ENCODE measurements around the gene SPAG8. TPM values are rescaled to one million over a fixed set of nuclear protein-coding genes. Genes with fewer than 3 reads are reported as not detected.

Gene SPAG8
- total RNA-seq, 1 experiment from 2014 or later: 1.0 TPM

DNA sequence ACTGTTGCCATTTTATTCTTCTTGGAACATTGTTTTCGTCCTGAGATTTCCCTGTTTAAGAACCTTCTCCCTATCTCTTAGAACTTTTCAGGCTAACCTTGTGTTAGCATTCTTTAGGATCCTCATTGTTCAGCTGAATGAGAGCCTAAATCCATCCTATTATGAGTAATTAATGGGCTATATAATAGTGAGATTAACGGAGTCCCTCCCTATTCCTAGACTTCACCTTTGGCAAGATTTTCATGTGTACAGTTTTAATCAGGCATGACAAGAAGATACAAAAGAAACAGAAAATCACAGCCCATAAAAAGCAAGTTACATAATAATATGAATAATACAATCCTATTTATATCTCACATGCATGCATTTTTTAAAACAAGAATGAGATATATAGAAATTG is 48.9 kb downstream of the SPAG8 start:
- Histone ChIP-seq H3F3A (ENCODE audit: insufficient read depth, low read depth) (peaks cover 7% of the 10 kb centered on the region; the same call in 1 of the 2 replicates), H3K4me2 (no peak overlapping the region), H3K27ac (no peak overlapping the region), H3K36me3 (ENCODE audit: low read depth) (no peaks in the 10 kb centered on the region), H3K9me3 (ENCODE audit: insufficient read depth, low read depth) (no peaks in the 10 kb centered on the region), H3K79me2 (ENCODE audit: low read depth) (peaks cover 33% of the 10 kb centered on the region), H3K4me1 (replicated peaks; ENCODE audit: insufficient read depth) (peaks cover 11% of the 10 kb centered on the region), H3K4me3 (no peak overlapping the region), H3K27me3 (ENCODE audit: insufficient read depth, low read depth) (no peaks in the 10 kb centered on the region), H3K9me2 (ENCODE audit: insufficient read depth) (no peaks in the 10 kb centered on the region), H2AFZ (no peak overlapping the region), H4K20me1 (ENCODE audit: insufficient read depth) (no peaks in the 10 kb centered on the region)
- no peak for DNase-seq
- no TSS peak for BruUV-seq (replicated peaks)
- TF ChIP-seq CTCF (conservative IDR thresholded peaks at IDR 0.05) (no peak), EZH2 (IDR thresholded peaks at IDR 0.05; ENCODE audit: low read depth) (no peak)
- intact Hi-C loops (cut with micrococcal nuclease; ENCODE audit: unreplicated experiment): no loop called here
- POLR2A ChIA-PET (ENCODE audit: unreplicated experiment): no interaction called here
- CTCF ChIA-PET: no interaction called here

GRCh38 chr9:35760651-35761050 is 51.4 kb downstream of the SPAG8 start:
- ChIA-PET POLR2A (ENCODE audit: unreplicated experiment) (interaction anchor here (0.6 kb wide), 1 partner anchor 12 kb away, joined by 7 read pairs; no protein-coding TSS in a partner anchor), CTCF (no interaction called here)
- no peak for TF ChIP-seq CTCF (conservative IDR thresholded peaks at IDR 0.05)
- TF ChIP-seq EZH2 (IDR thresholded peaks at IDR 0.05; ENCODE audit: low read depth): no peak
- Histone ChIP-seq H3K9me2 (ENCODE audit: insufficient read depth) (no peaks in the 10 kb centered on the region), H4K20me1 (ENCODE audit: insufficient read depth) (no peaks in the 10 kb centered on the region), H2AFZ (no peak overlapping the region), H3K4me1 (replicated peaks; ENCODE audit: insufficient read depth) (peaks cover 17% of the 10 kb centered on the region), H3K27ac (no peak overlapping the region), H3K4me2 (no peak overlapping the region), H3K9me3 (ENCODE audit: insufficient read depth, low read depth) (no peaks in the 10 kb centered on the region), H3F3A (ENCODE audit: insufficient read depth, low read depth) (peaks cover 26% of the 10 kb centered on the region), H3K27me3 (ENCODE audit: insufficient read depth, low read depth) (no peaks in the 10 kb centered on the region), H3K36me3 (ENCODE audit: low read depth) (no peaks in the 10 kb centered on the region), H3K4me3 (no peak overlapping the region), H3K79me2 (ENCODE audit: low read depth) (peaks cover 38% of the 10 kb centered on the region)
- BruUV-seq (replicated peaks): no TSS peak
- intact Hi-C loops (cut with micrococcal nuclease; ENCODE audit: unreplicated experiment): no loop called here
- DNase-seq: peak in 1 of 2 experiments; percentile 40

DNA sequence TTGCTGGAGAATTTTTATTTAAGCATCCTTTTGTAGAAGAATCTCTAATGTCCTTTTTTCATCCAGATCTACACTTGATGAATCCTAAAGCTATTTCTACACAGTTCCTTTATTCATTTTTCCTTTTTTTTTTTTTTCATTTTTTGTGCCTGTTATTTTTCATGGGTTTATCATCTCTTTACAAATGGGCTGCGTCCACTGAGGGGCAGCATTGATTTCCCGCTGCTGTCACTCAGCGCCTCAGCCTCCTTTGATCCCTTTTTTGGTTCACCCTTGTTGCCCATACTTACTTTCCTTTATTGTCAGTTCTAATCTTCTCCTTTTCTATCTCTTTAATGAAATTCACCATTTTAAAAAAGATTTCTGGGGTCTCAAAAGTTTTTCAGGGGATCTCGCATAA is 52.3 kb downstream of the SPAG8 start:
- Histone ChIP-seq H3K27me3 (ENCODE audit: insufficient read depth, low read depth) (no peaks in the 10 kb centered on the region), H2AFZ (no peak overlapping the region), H3K4me2 (no peak overlapping the region), H3K27ac (no peak overlapping the region), H3F3A (ENCODE audit: insufficient read depth, low read depth) (peaks cover 29% of the 10 kb centered on the region), H4K20me1 (ENCODE audit: insufficient read depth) (no peaks in the 10 kb centered on the region), H3K79me2 (ENCODE audit: low read depth) (peaks cover 38% of the 10 kb centered on the region), H3K9me3 (ENCODE audit: insufficient read depth, low read depth) (no peaks in the 10 kb centered on the region), H3K4me1 (replicated peaks; ENCODE audit: insufficient read depth) (peaks cover 17% of the 10 kb centered on the region), H3K36me3 (ENCODE audit: low read depth) (no peaks in the 10 kb centered on the region), H3K4me3 (no peak overlapping the region), H3K9me2 (ENCODE audit: insufficient read depth) (no peaks in the 10 kb centered on the region)
- DNase-seq: no peak
- no TSS peak for BruUV-seq (replicated peaks)
- ChIA-PET POLR2A (ENCODE audit: unreplicated experiment) (no interaction called here), CTCF (no interaction called here)
- intact Hi-C loops (cut with micrococcal nuclease; ENCODE audit: unreplicated experiment): no loop called here
- no peak for TF ChIP-seq CTCF (conservative IDR thresholded peaks at IDR 0.05)
- no peak for TF ChIP-seq EZH2 (IDR thresholded peaks at IDR 0.05; ENCODE audit: low read depth)

Other genes with a start within 250 kb of the SPAG8 start
- 25.5 and 30.6 TPM in 2 replicates for gene TESK1, start 207.0 kb downstream of the SPAG8 start, total RNA-seq (2021)
- gene CD72, start 193.8 kb downstream of the SPAG8 start, total RNA-seq (2021): 3.2 and 4.1 TPM in 2 replicates
- not detected in 2 replicates for gene SIT1, start 161.3 kb downstream of the SPAG8 start, total RNA-seq (2021)
- gene RMRP, start 154.2 kb downstream of the SPAG8 start, total RNA-seq (2021): 13,432 and 13,506 TPM in 2 replicates
- 6.9 and 10.5 TPM in 2 replicates for gene CCDC107, start 154.0 kb downstream of the SPAG8 start, total RNA-seq (2021)
- gene ARHGEF39, start 147.1 kb downstream of the SPAG8 start, total RNA-seq (2021): 13.5 and 15.6 TPM in 2 replicates
- gene CA9, start 138.3 kb downstream of the SPAG8 start, total RNA-seq (2021): 2.5 and 6.6 TPM in 2 replicates
- 30.5 and 60.0 TPM in 2 replicates for gene TPM2, start 122.3 kb downstream of the SPAG8 start, total RNA-seq (2021)
- 101 and 114 TPM in 2 replicates for gene TLN1, start 80.1 kb downstream of the SPAG8 start, total RNA-seq (2021)
- 22.4 and 23.6 TPM in 2 replicates for gene CREB3, start 79.6 kb downstream of the SPAG8 start, total RNA-seq (2021)
- gene GBA2, start 63.0 kb downstream of the SPAG8 start, total RNA-seq (2021): 25.0 and 29.6 TPM in 2 replicates
- 21.8 and 25.1 TPM in 2 replicates for gene RGP1, start 63.0 kb downstream of the SPAG8 start, total RNA-seq (2021)
- not detected in 2 replicates for gene MSMP, start 58.0 kb downstream of the SPAG8 start, total RNA-seq (2021)
- 11.3 and 12.2 TPM in 2 replicates for gene NPR2, start 20.7 kb downstream of the SPAG8 start, total RNA-seq (2021)
- 53.1 and 73.9 TPM in 2 replicates for gene HINT2, start 2.8 kb upstream of the SPAG8 start, total RNA-seq (2021)
- gene FAM221B, start 16.5 kb upstream of the SPAG8 start, total RNA-seq (2021): not detected in 2 replicates
- 6.3 and 6.4 TPM in 2 replicates for gene TMEM8B, start 17.0 kb upstream of the SPAG8 start, total RNA-seq (2021)
- gene OR13J1, start 58.1 kb upstream of the SPAG8 start, total RNA-seq (2021): not detected in 2 replicates
- gene HRCT1, start 93.9 kb upstream of the SPAG8 start, total RNA-seq (2021): 2.0 and 3.6 TPM in 2 replicates
- gene SPAAR, start 97.2 kb upstream of the SPAG8 start, total RNA-seq (2021): 0.72 and 0.73 TPM in 2 replicates
- gene OR2S2, start 145.9 kb upstream of the SPAG8 start, total RNA-seq (2021): not detected in 2 replicates
- 2.1 and 2.5 TPM in 2 replicates for gene RECK, start 224.7 kb upstream of the SPAG8 start, total RNA-seq (2021)

Data from PC-9 (cell line).